GM12878 (cell line): ENCODE data around the gene NCBP2L. TPM values are rescaled to one million over a fixed set of nuclear protein-coding genes. Genes with fewer than 3 reads are reported as not detected.

ENCODE experiments used
- ATAC-seq: fragments of 200-7000 bp; cut with Tn5 transposase; 3 replicates; pipeline ENCODE4 v1.9.1; 2020; ENCODE audit warnings: mild to moderate bottlenecking, moderate library complexity
- BruUV-seq: library from RNA; stranded (reverse); fragments of 400-500 nt; replicated peaks from 2 replicates; lab custom pipeline; 2021; lab: Mats Ljungman, UMichigan
- CTCF ChIA-PET: fragments of 300-600 bp; sonication (Branson Sonifier 250); formaldehyde crosslinking; extraction: SDS; loops from one replicate; lab custom pipeline; 2021; ENCODE audit warnings: inconsistent platforms; lab: Yijun Ruan, JAX
- POLR2A ChIA-PET: fragments of 350-600 bp; formaldehyde crosslinking; extraction: SDS; loops from one replicate; lab custom pipeline; 2021; ENCODE audit warnings: inconsistent platforms; lab: Charles Lee
- RAD21 ChIA-PET: fragments of 300-600 bp; sonication (Branson Sonifier 250); formaldehyde crosslinking; loops from one replicate; lab custom pipeline; 2023; ENCODE audit warnings: antibody characterized with exemption; ENCODE audit not compliant: unreplicated experiment; lab: Charles Lee
- SMC1A ChIA-PET: fragments of 300-600 bp; sonication (Branson Sonifier 250); formaldehyde crosslinking; loops from one replicate; lab custom pipeline; 2023; ENCODE audit not compliant: unreplicated experiment, uncharacterized antibody; lab: Charles Lee
- DNase-seq: peaks from one replicate; pipeline ENCODE4 v3.0.0-alpha.2; 2011; ENCODE audit warnings: low read depth, low spot score
- FAIRE-seq: peaks from 3 replicates; lab custom pipeline; 2011; peaks lifted over from hg19 to GRCh38; lab: Jason Lieb, UNC
- H2AFZ ChIP-seq: 2 replicates; pipeline ENCODE4 v1.6.0; 2011; ENCODE audit warnings: low read depth, low read length, control low read depth; ENCODE audit not compliant: control insufficient read depth
- H3K27ac ChIP-seq: 2 replicates; pipeline ENCODE4 v1.5.1; 2011; ENCODE audit warnings: control low read depth; ENCODE audit not compliant: control insufficient read depth, insufficient read depth
- H3K27me3 ChIP-seq, 2 experiments: replicated peaks in 1 of 2; 2 replicates each; pipeline versions ENCODE4 v1.6.0 to v1.6.1; 2011; ENCODE audit warnings: low read length in 1 of 2; ENCODE audit not compliant: control insufficient read depth in 2 of 2, insufficient read depth in 2 of 2
- H3K36me3 ChIP-seq, 2 experiments: 2 replicates each; pipeline ENCODE4 v1.5.1; 2011; ENCODE audit warnings: low read length in 1 of 2; ENCODE audit not compliant: control insufficient read depth in 2 of 2, insufficient read depth in 2 of 2
- H3K4me1 ChIP-seq: 2 replicates; pipeline ENCODE4 v1.6.1; 2011; ENCODE audit warnings: mild to moderate bottlenecking, low read length, moderate library complexity, mixed read lengths; ENCODE audit not compliant: control insufficient read depth, insufficient read depth
- H3K4me2 ChIP-seq: 2 replicates; pipeline ENCODE4 v1.6.0; 2011; ENCODE audit warnings: control low read depth; ENCODE audit not compliant: control insufficient read depth, insufficient read depth
- H3K4me3 ChIP-seq: fragments of 200-600 bp; sonication (generic); 2 replicates; pipeline ENCODE4 v1.5.1; 2016
- H3K79me2 ChIP-seq: 2 replicates; pipeline ENCODE4 v1.6.0; 2011; ENCODE audit warnings: low read length; ENCODE audit not compliant: control insufficient read depth, insufficient read depth
- H3K9ac ChIP-seq: 2 replicates; pipeline ENCODE4 v1.8.0; 2011; ENCODE audit warnings: low read length, control low read depth, mixed read lengths; ENCODE audit not compliant: control insufficient read depth, insufficient read depth
- H3K9me3 ChIP-seq: replicated peaks from 3 replicates; pipeline ENCODE4 v1.5.1; 2011; ENCODE audit warnings: mild to moderate bottlenecking, low read length; ENCODE audit not compliant: control insufficient read depth, insufficient read depth
- H4K20me1 ChIP-seq: 2 replicates; pipeline ENCODE4 v1.6.0; 2011; ENCODE audit not compliant: control insufficient read depth, insufficient read depth
- CEBPZ ChIP-seq: fragments of 150-350 bp; IDR thresholded peaks from 2 replicates; pipeline ENCODE4 v1.6.1; 2016; ENCODE audit warnings: low read depth, low read length
- EGR1 ChIP-seq, 2 experiments: IDR thresholded peaks; 1 replicate in 1 of 2; 2 replicates in 1 of 2; pipeline ENCODE4 v1.6.1; 2011 to 2012; ENCODE audit warnings: low read depth in 2 of 2, low read length in 2 of 2, borderline replicate concordance in 1 of 2, mild to moderate bottlenecking in 1 of 2, moderate library complexity in 1 of 2
- ETV6 ChIP-seq, 2 experiments: fragments of 450-650 bp in 1 of 2; IDR thresholded peaks in 1 of 2; conservative IDR thresholded peaks in 1 of 2; 2 replicates each; pipeline ENCODE4 v1.6.1; 2014; ENCODE audit warnings: antibody characterized with exemption in 1 of 2, borderline replicate concordance in 1 of 2, low read depth in 1 of 2, mild to moderate bottlenecking in 1 of 2, moderate library complexity in 1 of 2
- IRF3 ChIP-seq: fragments of 450-650 bp; IDR thresholded peaks from 2 replicates; pipeline ENCODE4 v1.6.1; 2014; ENCODE audit warnings: mild to moderate bottlenecking
- NBN ChIP-seq: fragments of 450-650 bp; IDR thresholded peaks from 2 replicates; pipeline ENCODE4 v1.6.1; 2016
- RAD21 ChIP-seq: IDR thresholded peaks from 2 replicates; pipeline ENCODE4 v1.6.1; 2011; ENCODE audit warnings: mild to moderate bottlenecking, low read depth, low read length, moderate library complexity; ENCODE audit not compliant: insufficient read depth
- SKIL ChIP-seq: fragments of 450-650 bp; IDR thresholded peaks from 2 replicates; pipeline ENCODE4 v1.6.1; 2017; ENCODE audit warnings: mild to moderate bottlenecking, low read depth, inconsistent platforms; ENCODE audit not compliant: poor library complexity, severe bottlenecking
- SMAD1 ChIP-seq: fragments of 450-650 bp; IDR thresholded peaks from 2 replicates; pipeline ENCODE4 v1.6.1; 2018; ENCODE audit warnings: mild to moderate bottlenecking, low read depth; ENCODE audit not compliant: partially characterized antibody
- SMC3 ChIP-seq: IDR thresholded peaks from 2 replicates; pipeline ENCODE4 v1.6.1; 2011; ENCODE audit warnings: low read length, improper control_type of control experiment, borderline replicate concordance
- SUZ12 ChIP-seq: fragments of 200-600 bp; sonication (generic); IDR thresholded peaks from one replicate; pipeline ENCODE4 v1.6.1; 2018; ENCODE audit warnings: antibody characterized with exemption, mild to moderate bottlenecking; ENCODE audit not compliant: unreplicated experiment
- ZNF217 ChIP-seq: fragments of 450-650 bp; IDR thresholded peaks from 2 replicates; pipeline ENCODE4 v1.6.1; 2017; ENCODE audit warnings: antibody characterized with exemption, mild to moderate bottlenecking
- ZNF687 ChIP-seq: fragments of 450-650 bp; IDR thresholded peaks from 2 replicates; pipeline ENCODE4 v1.6.1; 2017; ENCODE audit warnings: mild to moderate bottlenecking, moderate library complexity
- WGBS: methylation state at CpG from one replicate; pipeline ENCODE4 v1.1.6; 2016; ENCODE audit warnings: low lambda C conversion rate; ENCODE audit not compliant: insufficient replicate concordance, insufficient coverage; ENCODE audit errors: missing lambda C conversion rate; 5-methylcytosine and 5-hydroxymethylcytosine counted together
- in situ Hi-C: fragments of 300-500 bp; cut with MboI; formaldehyde crosslinking; loops from 9 replicates; pipeline ENCODE4 v1.14.3; 2018; ENCODE audit warnings: mixed read lengths
- intact Hi-C: fragments of 100-400 bp; cut with micrococcal nuclease; formaldehyde crosslinking; loops from one replicate; pipeline ENCODE4 v1.14.2; 2022; ENCODE audit not compliant: unreplicated experiment
- polyA plus RNA-seq, 11 experiments: library from polyadenylated mRNA; depleted of rRNA in 4 of 11; unstranded in 6 of 11; stranded (reverse) in 5 of 11; fragments of >200 nt; fragmentation: Nextera tagmentation in 4 of 11; fragmentation: Illumina TruSeq in 1 of 11; extraction: Ambion mirVana in 4 of 11; extraction: Trizol in 1 of 11; gene quantifications; 1 replicate in 1 of 11; 2 replicates in 10 of 11; pipeline versions ENCODE4 v1.2.1 to v1.2.3, GENCODE V29; 2011 to 2016; ENCODE audit warnings: inconsistent platforms in 2 of 11, missing spikeins in 2 of 11, low read depth in 1 of 11
- total RNA-seq, 4 experiments: library from RNA; depleted of rRNA in 3 of 4; stranded (reverse); fragments of >200 nt in 3 of 4; fragmentation: Illumina TruSeq in 1 of 4; extraction: Trizol in 1 of 4; gene quantifications; 2 replicates each; pipeline versions ENCODE4 v1.2.1 to v1.2.3, GENCODE V29; 2013 to 2021

The NCBP2L gene
- total and polyA plus RNA-seq, 10 of the 15 experiments (the other 5 are each of a cell fraction or from before 2014, with no cell fraction given), result not detected

GRCh38 chrX:107733686-107734085 lies 43.8 kb upstream of the NCBP2L start (continued):
- TF ChIP-seq CEBPZ (no peak), SMC3 (no peak), SKIL (no peak)

GRCh38 chrX:107734646-107735045 lies 42.9 kb upstream of the NCBP2L start:
- DNase-seq, result no peak
- no peaks in the 10 kb centered on the region for H3K27me3 ChIP-seq
- CTCF ChIA-PET, result interaction anchor here (1.5 to 2.1 kb wide), 2 partner anchors 61 to 75 kb away, joined by 4 to 5 read pairs; no protein-coding TSS in a partner anchor
- H3K9ac ChIP-seq, result no peak overlapping the region
- no peaks in the 10 kb centered on the region for H3K9me3 ChIP-seq
- no peaks in the 10 kb centered on the region for H3K36me3 ChIP-seq
- SMC1A ChIA-PET, result interaction anchor here (1.1 kb wide), 1 partner anchor 62 kb away, joined by 3 read pairs; no protein-coding TSS in a partner anchor
- no peaks in the 10 kb centered on the region for H3K79me2 ChIP-seq
- in situ Hi-C loops (no loop called here), intact Hi-C loops (no loop called here)
- 45% methylated on average over 3 of the region's 3 CpGs for WGBS
- no peak overlapping the region for H3K4me3 ChIP-seq
- BruUV-seq, result no TSS peak
- no peaks in the 10 kb centered on the region for H3K4me1 ChIP-seq
- no peak overlapping the region for H3K27ac ChIP-seq
- POLR2A ChIA-PET, result no interaction called here
- H4K20me1 ChIP-seq, result no peaks in the 10 kb centered on the region
- no peak for FAIRE-seq
- H2AFZ ChIP-seq, result no peak overlapping the region
- ATAC-seq, result no peak
- no peak overlapping the region for H3K4me2 ChIP-seq
- RAD21 ChIA-PET, result no interaction called here
- TF ChIP-seq SUZ12 (no peak), RAD21 (no peak), ZNF217 (no peak), SMAD1 (no peak), IRF3 (no peak), ZNF687 (no peak), NBN (no peak), EGR1 (IDR thresholded peaks at IDR 0.05; ENCODE audit: borderline replicate concordance in 1 of 2, low read depth in 2 of 2, low read length in 2 of 2) (no peak), ETV6 (conservative IDR thresholded peaks at IDR 0.05 in 1 of 2, IDR thresholded peaks at IDR 0.05 in 1 of 2; ENCODE audit: borderline replicate concordance in 1 of 2, low read depth in 1 of 2) (no peak)
